IMR-90 (cell line): Measurements from ENCODE around the gene TCF7L2. TPM values are rescaled to one million over a fixed set of nuclear protein-coding genes. Genes with fewer than 3 reads are reported as not detected.

Experiments used
- ATAC-seq: fragments of 200-7000 bp; cut with Tn5 transposase; 2 replicates; pipeline ENCODE4 v1.9.1; 2020; ENCODE audit warnings: low read depth, mild to moderate bottlenecking, moderate library complexity
- BruUV-seq: library from RNA; stranded (reverse); fragments of 400-500 nt; replicated peaks from 2 replicates; lab custom pipeline; 2021; lab: Mats Ljungman, UMichigan
- CTCF ChIA-PET: fragments of 300-600 bp; formaldehyde crosslinking; extraction: SDS; loops from one replicate; lab custom pipeline; 2021; ENCODE audit warnings: antibody characterized with exemption; lab: Yijun Ruan, JAX
- POLR2A ChIA-PET: fragments of 300-600 bp; sonication (Branson Sonifier 250); formaldehyde crosslinking; loops from one replicate; lab custom pipeline; 2022; ENCODE audit warnings: antibody characterized with exemption; ENCODE audit not compliant: unreplicated experiment; lab: Charles Lee
- DNase-seq: peaks from one replicate; pipeline ENCODE4 v3.0.0; 2013
- H2AFZ ChIP-seq: replicated peaks from 2 replicates; pipeline ENCODE3; 2013; ENCODE audit warnings: low read length, mild to moderate bottlenecking; ENCODE audit not compliant: poor library complexity
- H2AK5ac ChIP-seq: 2 replicates; pipeline ENCODE4 v1.6.1; 2013; ENCODE audit warnings: low read depth, low read length, inconsistent platforms
- H2AK9ac ChIP-seq: replicated peaks from 2 replicates; pipeline ENCODE3; 2013; ENCODE audit warnings: mild to moderate bottlenecking, low read depth, low read length, moderate library complexity; ENCODE audit not compliant: poor library complexity
- H2BK120ac ChIP-seq: 2 replicates; pipeline ENCODE4 v1.6.1; 2013; ENCODE audit warnings: low read depth, low read length, inconsistent platforms
- H2BK15ac ChIP-seq: 3 replicates; pipeline ENCODE4 v1.6.1; 2013; ENCODE audit warnings: low read depth, low read length, inconsistent platforms
- H2BK20ac ChIP-seq: 2 replicates; pipeline ENCODE4 v1.6.1; 2013; ENCODE audit warnings: low read depth, mild to moderate bottlenecking, inconsistent platforms, low read length, moderate library complexity
- H2BK5ac ChIP-seq: 2 replicates; pipeline ENCODE4 v1.6.1; 2013; ENCODE audit warnings: mild to moderate bottlenecking, low read depth, low read length, inconsistent platforms; ENCODE audit not compliant: poor library complexity, severe bottlenecking
- H3K14ac ChIP-seq: replicated peaks from 2 replicates; pipeline ENCODE4 v1.6.1; 2013; ENCODE audit warnings: low read depth, low read length, inconsistent platforms
- H3K18ac ChIP-seq: 2 replicates; pipeline ENCODE4 v1.6.1; 2013; ENCODE audit warnings: low read depth, low read length, control low read depth
- H3K23ac ChIP-seq: 2 replicates; pipeline ENCODE4 v1.6.1; 2013; ENCODE audit warnings: low read depth, low read length, inconsistent platforms
- H3K27ac ChIP-seq: 2 replicates; pipeline ENCODE4 v1.5.1; 2013; ENCODE audit warnings: mild to moderate bottlenecking, control low read depth, low read length; ENCODE audit not compliant: insufficient read depth
- H3K27me3 ChIP-seq: 2 replicates; pipeline ENCODE4 v1.6.1; 2013; ENCODE audit warnings: low read length; ENCODE audit not compliant: control insufficient read depth, insufficient read depth
- H3K36me3 ChIP-seq: 2 replicates; pipeline ENCODE4 v1.6.1; 2013; ENCODE audit warnings: low read length, mixed read lengths; ENCODE audit not compliant: control insufficient read depth, insufficient read depth
- H3K4ac ChIP-seq: 2 replicates; pipeline ENCODE4 v1.6.1; 2013; ENCODE audit warnings: low read depth, low read length, inconsistent platforms
- H3K4me1 ChIP-seq: 2 replicates; pipeline ENCODE4 v1.6.1; 2013; ENCODE audit warnings: low read length, mixed read lengths; ENCODE audit not compliant: control insufficient read depth, insufficient read depth
- H3K4me2 ChIP-seq: 2 replicates; pipeline ENCODE4 v1.6.1; 2013; ENCODE audit warnings: low read depth, mild to moderate bottlenecking, control low read depth, low read length, moderate library complexity
- H3K4me3 ChIP-seq: 2 replicates; pipeline ENCODE4 v1.5.1; 2013; ENCODE audit warnings: low read depth, mild to moderate bottlenecking, control low read depth, low read length, moderate library complexity; ENCODE audit not compliant: insufficient read depth
- H3K56ac ChIP-seq: 2 replicates; pipeline ENCODE4 v1.6.1; 2013; ENCODE audit warnings: low read length, inconsistent platforms; ENCODE audit not compliant: insufficient read depth; ENCODE audit errors: extremely low read depth
- H3K79me1 ChIP-seq, 2 experiments: 2 replicates each; pipeline ENCODE4 v1.6.1; 2013; ENCODE audit warnings: low read length in 2 of 2, inconsistent platforms in 1 of 2, low read depth in 1 of 2
- H3K9ac ChIP-seq: 2 replicates; pipeline ENCODE4 v1.6.1; 2013; ENCODE audit warnings: low read depth, low read length, control low read depth
- H3K9me1 ChIP-seq: 2 replicates; pipeline ENCODE4 v1.6.1; 2013; ENCODE audit warnings: low read length, inconsistent platforms; ENCODE audit not compliant: insufficient read depth
- H3K9me3 ChIP-seq: 2 replicates; pipeline ENCODE4 v1.6.1; 2013; ENCODE audit warnings: low read length; ENCODE audit not compliant: control insufficient read depth, insufficient read depth
- H4K20me1 ChIP-seq: 2 replicates; pipeline ENCODE4 v1.6.1; 2013; ENCODE audit warnings: low read length, inconsistent platforms; ENCODE audit not compliant: insufficient read depth
- H4K5ac ChIP-seq: 2 replicates; pipeline ENCODE4 v1.6.1; 2013; ENCODE audit warnings: mild to moderate bottlenecking, low read depth, low read length, control low read depth
- H4K8ac ChIP-seq, 2 experiments: 2 replicates each; pipeline ENCODE4 v1.6.1; 2013; ENCODE audit warnings: low read depth in 2 of 2, low read length in 2 of 2, control low read depth in 1 of 2, inconsistent platforms in 1 of 2
- H4K91ac ChIP-seq: 2 replicates; pipeline ENCODE4 v1.6.1; 2013; ENCODE audit warnings: low read depth, low read length, inconsistent platforms; ENCODE audit not compliant: insufficient read depth
- BHLHE40 ChIP-seq: fragments of 150-350 bp; IDR thresholded peaks from 2 replicates; pipeline ENCODE4 v1.6.1; 2016; ENCODE audit warnings: mild to moderate bottlenecking, low read depth, low read length
- CHD1 ChIP-seq: IDR thresholded peaks from 2 replicates; pipeline ENCODE4 v1.6.1; 2012; ENCODE audit warnings: low read depth, low read length, improper control_type of control experiment
- ELK1 ChIP-seq: fragments of 150-350 bp; IDR thresholded peaks from 2 replicates; pipeline ENCODE4 v1.6.1; 2016; ENCODE audit warnings: low read depth, mild to moderate bottlenecking, low read length, moderate library complexity, borderline replicate concordance
- FOS ChIP-seq: fragments of 150-350 bp; IDR thresholded peaks from 2 replicates; pipeline ENCODE4 v1.6.1; 2016; ENCODE audit warnings: low read depth, low read length
- MAFK ChIP-seq: IDR thresholded peaks from 2 replicates; pipeline ENCODE4 v1.6.1; 2012; ENCODE audit warnings: low read depth, low read length, improper control_type of control experiment
- MAZ ChIP-seq: IDR thresholded peaks from 2 replicates; pipeline ENCODE4 v1.6.1; 2012; ENCODE audit warnings: low read depth, mild to moderate bottlenecking, low read length, improper control_type of control experiment, moderate library complexity, borderline replicate concordance
- NFE2L2 ChIP-seq: fragments of 150-350 bp; IDR thresholded peaks from 2 replicates; pipeline ENCODE4 v1.6.1; 2016; ENCODE audit warnings: low read depth, mild to moderate bottlenecking, low read length
- POLR2A ChIP-seq: IDR thresholded peaks from 2 replicates; pipeline ENCODE4 v1.6.1; 2012; ENCODE audit warnings: mild to moderate bottlenecking, low read depth, low read length
- RAD21 ChIP-seq: IDR thresholded peaks from 2 replicates; pipeline ENCODE4 v1.6.1; 2012; ENCODE audit warnings: low read length, improper control_type of control experiment
- RFX5 ChIP-seq: IDR thresholded peaks from 2 replicates; pipeline ENCODE4 v1.8.0; 2012; ENCODE audit warnings: low read depth, mild to moderate bottlenecking, low read length, moderate library complexity
- USF2 ChIP-seq: fragments of 150-350 bp; IDR thresholded peaks from 2 replicates; pipeline ENCODE4 v1.6.1; 2017; ENCODE audit warnings: mild to moderate bottlenecking, antibody characterized with exemption, low read length, low read depth
- WGBS, 2 experiments: methylation state at CpG; one replicate each; pipeline versions ENCODE4 v1.1.5 to v1.1.7; 2013; ENCODE audit warnings: missing lambda C conversion rate in 2 of 2; ENCODE audit not compliant: insufficient read length in 1 of 2; ENCODE audit errors: extremely low coverage in 2 of 2; 5-methylcytosine and 5-hydroxymethylcytosine counted together
- dilution Hi-C: fragments of 300-500 bp; cut with HindIII; formaldehyde crosslinking; loops from one replicate; pipeline ENCODE4 v1.14.3; 2018; ENCODE audit warnings: low sequenced_read_pairs; ENCODE audit not compliant: unreplicated experiment
- in situ Hi-C: fragments of 300-500 bp; cut with MboI; formaldehyde crosslinking; loops from 3 replicates; pipeline ENCODE4 v1.14.3; 2019; ENCODE audit warnings: low sequenced_read_pairs, inconsistent platforms, mixed read lengths
- intact Hi-C: fragments of 100-400 bp; cut with micrococcal nuclease; formaldehyde crosslinking; loops from 2 replicates; pipeline ENCODE4 v1.10.0; 2022
- polyA plus RNA-seq, 3 experiments: library from polyadenylated mRNA; depleted of rRNA; stranded (reverse); fragments of >200 nt; gene quantifications; 2 replicates each; pipeline ENCODE4 v1.2.3, GENCODE V29; 2012; ENCODE audit warnings: low replicate concordance in 1 of 3
- total RNA-seq: library from RNA; depleted of rRNA; stranded (reverse); fragments of >200 nt; gene quantifications from 2 replicates; pipeline ENCODE4 v1.2.3, GENCODE V29; 2012
- TF ChIP-seq, protein P1 (sequence below): conservative IDR thresholded peaks from 2 replicates; pipeline ENCODE4 v1.5.1; 2012; ENCODE audit warnings: mild to moderate bottlenecking, low read depth, low read length, improper control_type of control experiment

Gene TCF7L2
- total and polyA plus RNA-seq, 2 of the 4 experiments (the other 2 are of a cell fraction): 1.3 to 12.2 TPM

DNA sequence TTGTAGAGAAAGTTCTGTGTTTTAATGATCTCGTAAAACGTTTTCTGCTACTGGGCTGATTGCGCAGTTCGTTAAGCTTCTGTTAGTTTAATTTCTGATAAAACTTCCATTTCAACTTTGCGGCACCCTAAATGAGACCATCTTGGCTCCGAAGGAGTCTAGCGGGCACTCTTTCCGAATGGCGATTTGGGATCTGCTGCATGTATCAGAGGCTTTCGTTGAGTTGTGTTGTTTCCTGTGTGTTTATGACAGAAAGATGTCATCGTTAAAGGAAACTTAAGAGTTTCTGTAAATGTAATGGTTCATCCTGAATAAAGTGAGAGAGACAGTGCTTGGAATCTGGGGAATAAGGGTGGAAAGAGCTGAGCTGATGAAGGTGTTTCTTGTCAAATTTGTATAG, 174.7 kb downstream of the TCF7L2 start:
- Histone ChIP-seq H4K5ac (no peak overlapping the region), H2AK9ac (no peak overlapping the region), H3K4ac (no peak overlapping the region), H4K8ac (no peak overlapping the region), H3K9ac (no peak overlapping the region), H3K79me1 (peaks cover 24 to 27% of the 10 kb centered on the region in 2 experiments), H2AFZ (no peak overlapping the region), H3K56ac (no peak overlapping the region), H3K23ac (no peak overlapping the region), H3K27me3 (no peaks in the 10 kb centered on the region), H3K27ac (no peak overlapping the region), H3K4me2 (no peak overlapping the region), H2AK5ac (no peak overlapping the region), H4K91ac (no peak overlapping the region), H2BK15ac (no peak overlapping the region), H2BK5ac (no peak overlapping the region), H3K36me3 (no peaks in the 10 kb centered on the region), H3K14ac (no peak overlapping the region), H4K20me1 (0 out of 2 replicates have a peak, but pooled peaks cover 4% of the 10 kb centered on the region), H3K9me1 (0 out of 2 replicates have a peak, but pooled peaks cover 2% of the 10 kb centered on the region), H2BK120ac (no peak overlapping the region), H3K9me3 (no peaks in the 10 kb centered on the region), H3K4me3 (no peak overlapping the region), H3K18ac (no peak overlapping the region), H2BK20ac (no peak overlapping the region), H3K4me1 (peaks cover 3% of the 10 kb centered on the region)
- BruUV-seq: no TSS peak
- no peak for ATAC-seq
- ChIA-PET CTCF (interaction anchor here (0.6 kb wide), 1 partner anchor 30 kb away, joined by 4 read pairs; no protein-coding TSS in a partner anchor), POLR2A (no interaction called here)
- intact Hi-C loops (loop anchor here (5.0 to 10.0 kb wide), 3 partner anchors 310 to 647 kb away; no protein-coding TSS in a partner anchor), in situ Hi-C loops (loop anchor here (25.0 kb wide), 1 partner anchor 562 kb away; no protein-coding TSS in a partner anchor), dilution Hi-C loops (no loop called here)
- 92% methylated on average over 5 of the region's 11 CpGs; no CpG with 5 or more reads in 1 of the 2 experiments for WGBS, 2 experiments
- no peak for TF ChIP-seq RAD21
- TF ChIP-seq BHLHE40: no peak
- TF ChIP-seq NFE2L2: no peak
- no peak for TF ChIP-seq USF2
- TF ChIP-seq RFX5: no peak
- no peak for TF ChIP-seq CHD1
- no peak for TF ChIP-seq POLR2A
- no peak for TF ChIP-seq MAZ
- TF ChIP-seq MAFK: no peak
- TF ChIP-seq, protein P1, sequence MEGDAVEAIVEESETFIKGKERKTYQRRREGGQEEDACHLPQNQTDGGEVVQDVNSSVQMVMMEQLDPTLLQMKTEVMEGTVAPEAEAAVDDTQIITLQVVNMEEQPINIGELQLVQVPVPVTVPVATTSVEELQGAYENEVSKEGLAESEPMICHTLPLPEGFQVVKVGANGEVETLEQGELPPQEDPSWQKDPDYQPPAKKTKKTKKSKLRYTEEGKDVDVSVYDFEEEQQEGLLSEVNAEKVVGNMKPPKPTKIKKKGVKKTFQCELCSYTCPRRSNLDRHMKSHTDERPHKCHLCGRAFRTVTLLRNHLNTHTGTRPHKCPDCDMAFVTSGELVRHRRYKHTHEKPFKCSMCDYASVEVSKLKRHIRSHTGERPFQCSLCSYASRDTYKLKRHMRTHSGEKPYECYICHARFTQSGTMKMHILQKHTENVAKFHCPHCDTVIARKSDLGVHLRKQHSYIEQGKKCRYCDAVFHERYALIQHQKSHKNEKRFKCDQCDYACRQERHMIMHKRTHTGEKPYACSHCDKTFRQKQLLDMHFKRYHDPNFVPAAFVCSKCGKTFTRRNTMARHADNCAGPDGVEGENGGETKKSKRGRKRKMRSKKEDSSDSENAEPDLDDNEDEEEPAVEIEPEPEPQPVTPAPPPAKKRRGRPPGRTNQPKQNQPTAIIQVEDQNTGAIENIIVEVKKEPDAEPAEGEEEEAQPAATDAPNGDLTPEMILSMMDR: no peak
- no peak for TF ChIP-seq FOS
- TF ChIP-seq ELK1: no peak
- no peak for DNase-seq
